ENCODE results near the gene SMARCD3.

Gene SMARCD3

DNA sequence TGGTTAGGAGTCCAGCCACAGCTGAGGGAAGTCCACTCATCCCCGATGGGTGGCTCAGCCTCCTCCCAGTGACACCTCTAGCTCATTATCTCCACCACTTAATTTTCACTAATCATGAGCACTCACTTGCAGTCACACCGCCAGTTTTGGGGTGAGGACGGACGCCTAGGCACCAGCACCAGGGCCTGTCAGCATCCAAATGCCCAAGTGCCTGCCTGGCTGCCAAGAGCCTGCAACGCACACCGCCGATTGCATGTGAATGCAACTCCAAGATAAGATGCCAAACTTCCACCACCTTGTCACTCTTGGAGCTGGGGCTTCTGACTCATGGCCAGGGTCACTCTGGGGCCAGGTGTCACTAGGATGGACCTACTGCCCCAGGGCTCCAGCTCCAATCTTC lies 24.4 kb upstream of the SMARCD3 start:
- DNase-seq (ENCODE audit: low spot score), result no peak

DNA sequence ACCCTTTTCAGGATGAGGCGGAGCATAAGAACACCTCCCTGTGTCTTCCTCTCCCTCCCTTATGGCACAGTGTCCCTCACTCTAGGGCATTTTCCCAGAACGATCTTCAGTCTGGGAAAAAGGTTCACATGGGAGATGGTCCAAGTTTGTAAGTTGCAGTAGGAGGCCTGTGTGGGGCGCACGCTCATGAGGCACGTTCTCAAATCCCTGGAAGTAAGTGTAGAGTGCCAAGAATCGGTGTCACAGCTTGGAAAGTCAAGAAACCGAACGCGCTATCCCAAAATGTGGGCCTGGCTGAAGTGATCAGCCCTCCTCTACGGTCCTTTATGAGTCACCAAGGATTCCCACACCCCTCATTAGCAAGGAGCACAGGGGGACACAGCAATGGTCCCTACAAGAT lies 23.9 kb upstream of the SMARCD3 start:
- peak; percentile 31 for DNase-seq (ENCODE audit: low spot score)

DNA sequence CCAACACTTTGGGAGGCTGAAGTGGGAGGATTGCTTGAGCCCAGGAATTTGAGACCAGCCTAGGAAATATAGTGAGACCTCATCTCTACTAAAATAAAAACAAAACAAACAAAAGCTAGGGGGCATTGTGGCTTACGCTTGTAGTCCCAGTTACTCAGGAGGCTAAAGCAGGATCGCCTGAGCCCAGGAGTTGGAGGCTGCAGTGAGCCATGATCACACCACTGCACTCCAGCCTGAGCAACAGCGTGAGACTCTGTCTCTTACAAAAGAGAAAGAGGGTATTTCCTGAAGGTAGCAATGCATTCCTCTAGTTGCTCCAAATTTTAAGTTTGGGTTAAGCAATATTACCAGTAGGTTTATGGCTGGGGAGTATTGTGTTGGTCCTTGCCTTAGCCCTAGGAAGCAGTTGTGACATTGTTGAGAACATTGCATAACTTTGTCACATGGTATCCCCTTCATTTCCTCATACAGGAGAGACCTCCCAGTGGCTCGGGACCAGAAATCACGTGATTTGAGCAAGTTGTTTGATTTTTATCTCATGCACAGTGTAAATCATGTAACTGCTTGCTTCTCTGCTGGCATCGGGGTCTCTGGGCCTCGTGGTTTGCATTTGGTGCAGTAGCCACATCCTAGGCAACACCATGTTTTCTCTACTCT lies 23.3 kb upstream of the SMARCD3 start:
- peak; percentile 68 for DNase-seq (ENCODE audit: low spot score)

DNA sequence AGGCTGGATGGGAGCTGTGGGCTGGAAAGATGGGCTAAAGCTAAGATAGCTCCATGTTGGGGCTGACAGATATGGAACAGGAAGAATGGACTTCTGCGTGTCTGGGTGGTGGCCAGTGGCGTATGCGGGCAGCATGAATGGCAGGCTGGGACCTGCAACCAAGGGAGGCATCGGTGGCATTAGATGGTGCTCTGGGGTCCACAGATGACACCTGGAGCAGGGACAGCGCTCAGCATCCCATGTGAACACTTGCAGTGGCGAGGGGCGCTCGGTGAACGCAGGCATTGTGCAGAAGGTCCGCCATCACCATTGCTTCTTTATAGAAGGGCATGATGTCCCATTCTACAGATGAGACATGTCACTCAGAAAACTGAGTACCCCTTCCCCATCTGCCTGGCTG lies 21.0 kb upstream of the SMARCD3 start:
- no peak for DNase-seq (ENCODE audit: low spot score)

DNA sequence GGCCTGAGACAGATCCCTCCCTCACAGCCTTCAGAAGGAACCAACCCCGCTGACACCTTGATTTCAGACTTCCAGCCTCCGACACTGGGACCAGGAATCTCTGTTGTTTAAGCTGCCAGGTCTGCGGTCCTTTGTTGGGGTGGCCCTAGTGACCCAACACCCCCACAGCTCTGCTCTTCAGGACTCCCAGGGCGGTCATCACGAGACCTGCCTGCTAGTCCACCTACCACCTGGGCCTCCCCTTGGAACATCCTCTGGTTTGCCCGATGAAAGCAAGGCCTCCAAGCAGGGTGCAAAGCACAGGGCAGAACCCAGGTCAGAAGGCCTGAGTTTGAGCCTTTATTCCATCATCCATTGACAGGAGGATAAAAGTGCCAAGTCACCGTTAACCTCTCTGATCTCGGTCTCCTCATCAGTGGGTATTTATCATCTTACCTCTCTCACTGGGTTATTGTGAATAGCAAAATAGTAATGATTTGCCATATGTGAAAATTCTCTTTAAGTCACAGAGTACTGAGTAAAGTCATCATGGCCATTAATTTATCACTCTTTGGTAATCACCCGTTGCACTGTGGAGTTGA lies 16.9 kb upstream of the SMARCD3 start:
- DNase-seq (ENCODE audit: low spot score), result no peak

DNA sequence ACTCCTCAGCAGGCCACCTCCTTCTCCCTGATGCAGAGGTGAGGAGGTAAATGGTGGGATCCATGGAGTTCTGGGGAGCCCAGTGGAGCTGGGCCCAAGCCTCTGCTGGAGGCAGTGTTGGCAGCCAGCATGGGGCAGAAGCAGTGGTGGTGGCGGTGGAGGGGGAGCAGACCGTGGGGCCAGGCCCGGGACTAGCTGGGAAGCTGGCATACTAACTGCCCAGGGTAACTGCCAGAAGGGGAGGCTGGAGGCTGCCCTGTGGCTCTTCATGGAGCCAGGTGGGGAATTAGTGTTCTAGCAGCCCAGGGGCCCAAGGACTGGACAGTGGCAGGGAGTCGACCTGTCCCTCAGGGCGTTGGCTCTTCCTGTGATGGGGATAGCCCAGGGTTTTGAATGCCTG lies 16.1 kb upstream of the SMARCD3 start:
- DNase-seq (ENCODE audit: low spot score), result no peak

DNA sequence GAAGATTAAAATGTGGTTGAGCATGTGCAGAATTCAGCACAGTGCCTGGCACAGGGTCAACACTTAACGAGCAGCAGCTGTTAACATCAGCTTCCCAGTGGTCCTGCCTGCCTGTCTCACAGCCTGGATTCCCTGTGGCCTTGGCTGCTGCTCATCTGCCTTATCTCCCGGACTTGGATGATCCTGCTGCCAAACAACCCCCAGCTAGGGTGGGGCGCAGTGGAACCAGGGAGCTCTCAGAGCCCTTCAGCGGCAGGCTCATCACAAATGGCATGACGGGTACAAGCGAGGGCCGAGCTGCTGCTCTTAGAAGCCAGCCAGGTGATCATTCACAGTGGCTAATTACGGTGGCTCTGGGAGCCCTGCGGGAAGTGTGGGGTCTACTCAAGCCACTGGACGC lies 13.0 kb upstream of the SMARCD3 start:
- DNase-seq (ENCODE audit: low spot score), result no peak

DNA sequence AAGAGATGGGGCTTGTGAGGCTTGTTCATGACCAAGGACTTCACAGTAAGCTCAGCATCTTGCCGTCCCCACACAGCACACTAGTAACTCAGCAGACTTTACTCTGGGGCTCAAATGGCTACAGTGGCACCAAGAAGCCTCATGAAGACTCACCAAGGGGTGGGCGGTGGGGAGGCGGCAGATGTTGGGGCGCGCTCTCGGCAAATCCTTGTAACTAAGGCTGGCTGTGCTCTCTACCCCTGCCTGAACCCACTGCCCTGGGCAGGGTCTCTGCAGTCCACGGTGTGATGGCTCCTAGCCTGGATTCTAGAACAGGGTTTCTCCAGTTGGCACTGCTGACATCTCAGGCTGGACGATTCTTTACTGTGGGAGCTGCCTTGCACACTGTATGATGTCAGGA lies 12.4 kb upstream of the SMARCD3 start:
- DNase-seq (ENCODE audit: low spot score), result no peak

DNA sequence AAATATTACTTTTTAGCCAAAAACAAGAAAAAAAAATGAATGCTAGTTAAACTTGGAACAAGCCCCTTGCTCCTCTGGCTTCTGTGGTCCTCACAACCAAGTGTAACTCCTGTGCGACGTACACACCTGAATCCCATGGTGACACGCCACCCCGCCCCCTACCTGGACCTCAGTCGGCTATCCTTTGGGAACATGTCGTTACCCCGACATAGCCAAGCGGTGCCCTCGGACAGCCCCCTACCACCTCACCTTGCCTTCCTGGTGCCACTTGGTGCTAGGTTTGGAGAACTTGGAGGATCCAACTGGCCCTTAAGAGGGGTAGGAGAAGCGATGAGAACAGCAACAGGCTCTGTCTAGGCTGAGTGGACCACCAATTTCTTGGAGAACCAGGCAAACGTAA lies 12.0 kb upstream of the SMARCD3 start:
- DNase-seq (ENCODE audit: low spot score), result no peak

DNA sequence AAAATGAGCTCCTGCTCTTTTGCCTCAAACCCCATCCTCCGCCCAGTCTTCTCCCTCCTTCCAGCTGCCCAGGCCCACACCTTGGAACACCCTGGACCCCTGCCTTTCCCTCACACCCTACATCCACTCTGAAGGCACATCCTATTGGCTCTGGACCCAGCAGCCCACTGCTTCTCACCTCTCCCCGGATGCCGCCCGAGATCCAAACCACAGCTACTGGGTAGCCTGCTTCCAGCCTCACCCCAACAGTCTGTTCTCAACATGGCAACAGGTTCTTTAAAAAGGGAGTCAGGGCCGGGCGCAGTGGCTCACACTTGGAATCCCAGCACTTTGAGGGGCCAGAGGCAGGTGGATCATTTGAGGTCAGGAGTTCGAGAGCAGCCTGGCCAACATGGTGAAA lies 9.5 kb upstream of the SMARCD3 start:
- no peak for DNase-seq (ENCODE audit: low spot score)

DNA sequence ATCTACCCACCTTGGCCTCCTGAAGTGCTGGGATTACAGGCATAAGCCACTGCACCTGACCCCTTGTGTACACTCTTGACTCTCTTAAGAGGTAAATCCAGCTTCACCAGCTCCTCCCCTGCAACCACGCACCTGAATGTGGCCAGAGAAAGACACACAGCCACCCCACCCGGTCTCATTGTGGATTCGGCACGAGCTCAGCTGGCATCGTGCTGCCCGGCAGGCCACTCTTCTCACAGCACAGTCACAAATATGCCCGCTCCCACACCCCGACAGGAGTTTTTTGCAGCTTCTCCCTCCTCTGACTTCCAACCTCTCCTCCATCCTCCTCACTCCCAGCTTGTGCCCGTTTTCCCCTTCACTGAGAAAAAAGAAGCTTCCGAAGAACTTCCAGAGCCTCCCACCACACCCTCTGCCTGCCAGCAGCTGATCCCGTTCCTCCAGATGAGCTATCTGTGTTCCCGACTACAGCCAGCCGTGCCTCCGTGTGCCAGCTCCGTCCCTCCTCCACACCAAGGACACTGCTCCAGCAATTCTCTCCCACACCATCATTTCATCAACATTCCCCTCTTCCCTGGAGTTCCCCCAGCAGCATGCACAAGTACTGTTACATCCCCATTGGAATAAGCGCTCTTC lies 8.0 kb upstream of the SMARCD3 start:
- DNase-seq (ENCODE audit: low spot score), result no peak

DNA sequence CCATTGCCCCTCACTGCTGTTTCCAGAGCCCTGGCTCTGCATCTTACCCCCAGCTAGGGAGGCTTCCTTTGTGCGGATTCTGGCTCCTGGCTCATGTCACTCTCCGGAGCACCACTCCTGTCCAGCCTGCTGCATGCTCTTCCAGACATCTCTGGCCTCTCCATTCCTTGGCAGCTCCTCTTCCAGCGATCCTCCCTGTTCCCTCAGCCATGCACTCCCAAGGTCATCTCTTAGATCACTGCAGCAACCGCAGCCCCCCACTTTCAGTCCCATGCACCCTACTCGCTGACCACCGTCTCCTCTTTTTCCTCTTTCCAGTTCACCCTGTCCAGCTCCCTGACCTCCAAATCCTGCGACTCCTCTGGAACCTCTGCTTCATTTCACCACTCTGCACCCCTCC lies 6.9 kb upstream of the SMARCD3 start:
- no peak for DNase-seq (ENCODE audit: low spot score)

DNA sequence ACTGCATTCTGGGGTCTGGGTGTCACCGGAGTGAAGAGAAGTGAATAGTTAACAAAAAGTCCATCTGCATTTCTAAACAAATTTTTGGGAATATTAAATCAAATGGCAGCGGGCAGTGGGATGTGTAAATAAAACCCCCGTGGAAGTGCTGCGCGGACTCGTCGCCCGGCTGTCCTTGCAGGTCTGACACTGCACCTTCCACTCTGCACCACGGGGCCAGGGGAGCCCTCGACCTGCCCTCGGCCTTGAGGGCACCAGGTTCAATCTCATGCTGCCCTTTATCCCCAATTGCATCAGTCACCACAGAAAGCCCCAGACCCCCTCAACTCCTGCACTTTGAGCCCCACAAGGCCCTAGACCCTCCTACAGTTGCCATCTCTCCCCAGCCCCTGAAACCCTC lies 6.4 kb upstream of the SMARCD3 start:
- DNase-seq (ENCODE audit: low spot score), result no peak

DNA sequence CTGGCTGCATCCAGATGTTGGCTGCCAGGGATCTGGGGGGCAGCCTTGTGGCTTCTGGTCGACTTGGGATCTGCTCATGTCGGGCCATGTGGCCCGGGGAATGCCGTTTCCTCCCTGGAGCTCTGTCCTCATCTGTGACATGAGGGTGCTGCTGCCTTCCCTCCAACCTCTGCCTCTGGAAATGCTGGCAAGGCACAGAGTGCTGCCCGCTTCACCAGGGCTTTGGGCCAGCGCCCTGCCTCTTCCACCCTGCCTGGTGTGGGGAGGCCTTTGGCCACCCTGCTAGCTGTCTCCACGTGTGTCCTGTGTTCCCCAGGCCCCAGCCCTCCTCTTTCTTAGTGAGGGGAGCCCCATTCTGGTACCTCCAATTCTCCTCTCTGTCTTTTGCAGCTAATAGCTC lies 5.8 kb upstream of the SMARCD3 start:
- DNase-seq (ENCODE audit: low spot score), result no peak

DNA sequence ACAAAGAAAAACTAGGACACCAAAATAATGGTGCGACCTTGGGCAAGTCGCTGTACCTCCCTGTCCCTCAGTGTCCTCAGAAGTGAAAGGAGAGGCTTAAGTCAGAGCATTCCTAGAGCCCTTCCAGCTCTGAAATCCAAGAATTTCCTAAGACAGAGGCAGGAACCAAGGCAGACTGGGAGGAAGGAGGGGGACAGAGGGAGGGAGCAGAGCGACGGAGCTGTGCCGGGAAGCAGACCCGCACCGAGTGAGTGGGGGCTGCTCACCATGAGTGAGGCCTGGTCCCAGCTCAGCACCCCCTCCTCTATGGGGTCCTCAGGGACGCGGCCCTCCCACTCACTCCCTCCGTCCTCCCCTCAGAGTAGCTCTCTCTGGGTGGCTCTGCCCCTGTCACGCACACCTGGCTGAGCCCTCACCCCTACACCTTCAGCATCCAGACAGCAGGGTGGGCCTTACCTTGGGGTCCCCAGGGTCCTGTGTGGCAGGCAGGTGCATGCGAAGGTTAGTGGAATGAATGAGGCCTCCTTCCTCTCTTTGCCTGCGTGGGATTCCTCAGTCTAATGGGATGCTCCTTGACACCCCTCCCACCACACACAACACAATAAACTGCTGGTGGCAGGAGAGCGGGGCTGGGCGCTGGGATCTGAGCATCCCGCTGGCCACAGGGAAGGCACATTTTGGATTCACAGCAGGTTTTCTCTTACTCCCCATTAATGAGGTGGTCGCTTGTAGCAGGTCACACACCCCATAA lies 4.6 kb upstream of the SMARCD3 start:
- no peak for DNase-seq (ENCODE audit: low spot score)

DNA sequence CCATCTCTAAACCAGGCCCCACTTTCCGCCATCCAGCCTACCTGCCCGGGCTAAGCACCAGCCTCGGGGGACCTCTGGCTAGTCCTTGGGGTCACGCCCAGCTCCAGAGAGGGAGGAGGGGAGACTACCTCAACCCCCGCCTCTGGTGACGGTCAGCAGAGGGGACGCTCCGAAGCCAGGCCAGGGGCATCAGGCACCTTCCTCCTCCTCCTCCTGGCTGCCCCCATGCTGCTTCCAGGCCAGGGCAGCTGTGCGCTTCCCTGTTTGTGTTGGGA lies 4.0 kb upstream of the SMARCD3 start:
- DNase-seq (ENCODE audit: low spot score), result no peak

DNA sequence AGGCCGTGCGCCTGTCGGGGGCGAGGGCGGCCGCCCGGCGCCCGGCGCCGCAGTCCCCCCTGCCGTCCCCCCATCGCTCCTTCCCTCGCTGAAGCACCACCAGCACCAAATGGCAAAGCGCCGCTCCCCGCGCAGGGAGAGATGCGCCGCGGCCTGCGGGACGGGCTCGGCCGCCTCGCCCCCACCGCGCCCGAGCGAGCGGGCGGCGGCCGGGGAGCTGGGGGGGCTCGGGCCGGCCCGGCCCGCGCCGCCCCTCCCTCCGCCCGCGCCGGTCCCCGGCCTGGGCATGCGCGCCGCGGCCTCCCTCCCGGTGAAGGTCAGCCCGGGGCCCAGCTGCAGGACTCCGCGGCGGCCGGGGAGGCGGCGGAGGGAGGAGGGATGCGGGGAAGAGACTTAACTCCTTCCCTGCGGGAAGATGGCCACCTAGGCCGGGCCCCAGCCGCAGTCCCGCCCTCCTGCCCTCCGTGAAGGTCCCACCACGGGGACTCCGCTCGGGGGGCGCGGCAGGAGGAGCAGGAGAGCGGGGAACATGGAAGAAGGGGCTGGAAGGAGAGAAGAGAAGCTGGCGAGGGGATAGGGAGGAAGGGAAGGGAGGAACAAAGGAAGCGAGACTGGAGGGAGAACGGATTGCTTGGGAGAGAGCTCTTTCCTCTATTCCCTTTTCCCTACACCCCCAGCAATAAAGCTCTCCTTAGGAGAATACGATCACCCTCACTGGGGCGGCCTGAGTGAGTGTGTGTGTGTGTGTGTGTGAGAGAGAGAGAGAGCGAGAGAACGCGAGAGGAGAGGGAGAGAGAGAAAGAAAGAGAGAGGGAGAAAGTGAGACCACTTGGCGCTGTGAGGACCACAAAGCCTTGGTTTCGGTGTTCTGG lies 3.4 kb upstream of the SMARCD3 start:
- peak; percentile 94 for DNase-seq (ENCODE audit: low spot score)

DNA sequence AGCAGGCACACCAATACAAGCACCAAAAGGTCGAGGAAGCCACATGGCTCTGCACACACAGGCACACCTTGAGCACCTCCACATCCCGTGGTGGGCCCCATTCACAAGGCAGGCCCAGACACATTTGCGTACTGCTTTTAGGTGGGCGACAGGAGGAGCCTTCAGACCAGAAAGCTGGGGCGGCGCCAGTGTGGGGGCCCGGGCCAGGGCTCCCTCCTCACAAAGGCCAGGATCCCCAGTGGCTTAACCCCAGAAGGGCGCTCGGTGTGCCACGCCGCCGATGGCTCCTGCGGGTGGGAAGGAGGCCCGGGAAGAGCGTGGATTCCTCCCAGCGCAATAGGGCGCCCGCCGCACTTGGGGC lies 2.8 kb upstream of the SMARCD3 start:
- no peak for DNase-seq (ENCODE audit: low spot score)

DNA sequence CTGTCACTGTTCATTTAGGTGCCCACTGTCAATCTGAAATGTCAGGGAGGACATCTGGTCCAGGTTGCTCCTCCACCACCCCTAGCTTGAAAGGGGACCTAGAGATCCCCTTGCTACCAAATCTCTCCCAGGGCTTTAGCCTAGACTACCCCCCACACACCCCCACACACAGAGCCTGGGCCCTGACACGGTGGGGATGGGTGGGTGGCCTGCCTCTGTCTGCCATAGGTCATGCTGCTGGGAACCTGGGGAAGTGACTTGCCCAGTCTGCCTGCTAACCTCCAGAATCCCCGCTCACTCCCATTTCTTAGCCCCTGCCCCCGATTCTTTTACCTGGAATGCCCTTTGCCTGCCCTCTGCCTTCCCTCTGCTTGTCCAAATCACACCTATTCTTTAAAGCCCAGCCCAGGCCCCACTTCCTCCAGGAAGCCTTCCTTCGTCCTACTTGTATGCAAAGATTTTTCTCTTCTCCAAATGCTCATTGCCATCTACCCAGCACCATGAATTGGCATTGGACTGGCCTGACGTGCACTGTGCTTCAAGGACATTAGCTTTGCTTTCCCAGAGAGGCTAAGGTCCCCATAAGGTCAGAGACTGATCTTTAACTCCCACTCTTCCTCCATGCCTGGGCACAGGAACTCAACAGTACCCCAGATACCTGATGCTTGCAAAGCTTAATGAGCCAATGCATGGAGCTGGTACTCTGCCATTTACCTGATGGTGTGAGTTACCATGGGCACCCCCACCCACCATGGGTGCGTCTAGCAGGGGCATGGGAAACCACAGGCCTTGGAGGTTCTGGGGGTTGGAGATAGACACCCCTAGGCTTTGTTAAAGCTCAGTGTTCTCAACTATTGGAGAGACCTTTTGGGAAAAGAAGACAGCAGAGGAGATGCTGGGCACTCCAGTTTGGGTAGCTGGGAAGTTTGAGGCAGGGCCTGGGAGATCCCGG lies 2.0 kb upstream of the SMARCD3 start:
- no peak for DNase-seq (ENCODE audit: low spot score)

DNA sequence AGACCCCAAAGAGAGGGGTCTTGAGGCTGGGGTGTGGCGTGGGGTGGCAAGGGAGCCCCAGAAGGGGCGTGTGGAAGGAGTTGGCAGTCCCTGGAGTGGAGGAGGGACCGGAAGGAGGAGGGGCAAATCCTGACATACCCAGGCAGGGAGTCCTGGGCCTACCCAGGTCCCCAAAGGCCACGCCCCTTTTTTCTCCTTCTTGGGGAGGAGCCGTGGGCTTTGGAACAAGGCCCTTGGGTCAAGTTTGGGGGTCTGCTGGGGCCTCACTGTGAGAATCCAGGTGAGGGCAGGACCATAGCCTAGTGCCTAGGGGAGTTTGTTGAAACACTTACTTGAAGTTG lies 1.2 kb upstream of the SMARCD3 start:
- peak; percentile 70 for DNase-seq (ENCODE audit: low spot score)

DNA sequence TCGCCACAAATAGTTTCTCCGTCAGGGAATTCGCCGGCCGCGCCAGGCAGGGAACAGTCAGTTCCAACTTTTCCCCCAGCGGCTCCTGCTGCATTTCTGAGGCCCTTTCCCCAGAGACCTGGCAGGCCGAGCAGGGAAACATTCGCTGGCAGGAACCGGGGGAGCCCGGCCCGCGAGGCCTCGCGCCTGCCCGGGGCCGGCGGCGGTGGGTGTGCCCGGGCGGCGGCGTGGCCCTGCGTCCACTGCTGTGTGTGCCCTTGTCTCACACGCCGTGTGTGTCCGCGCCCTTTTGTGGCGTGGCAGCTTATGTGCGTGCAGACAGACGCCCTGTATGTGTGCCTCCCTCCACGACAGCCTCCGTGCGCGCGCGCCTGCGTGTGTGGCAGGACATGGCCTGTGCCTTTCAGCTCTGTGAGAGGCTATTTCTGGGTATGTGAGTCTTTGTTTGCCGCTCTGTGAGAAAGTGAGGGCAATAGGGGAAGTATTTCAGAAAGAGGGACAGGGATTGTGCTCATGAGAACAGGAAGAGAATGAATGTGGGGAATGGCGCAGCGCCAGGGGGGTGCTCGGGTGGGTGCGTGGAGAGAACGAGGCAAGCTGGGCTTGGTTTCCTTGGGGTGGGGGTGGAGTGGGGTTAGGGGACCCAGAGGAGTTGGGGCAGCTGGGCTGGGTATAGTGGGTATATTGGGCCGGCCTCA lies 689 bp upstream of the SMARCD3 start:
- peak; percentile 64 for DNase-seq (ENCODE audit: low spot score)
